Activated CD4-positive, alpha-beta T cell treated with anti-CD3 and anti-CD28 coated beads for 1 hour (primary cell): ENCODE results near the gene ZMYND8.
"Not testable (repeated sequence)": the region's sequence is repeated elsewhere in the genome, so short reads cannot be mapped to it uniquely, and the experiment has no call there.

ENCODE experiments used
- DNase-seq: peaks from one replicate; pipeline ENCODE4 v3.0.0-alpha.2; 2020

Gene ZMYND8

DNA sequence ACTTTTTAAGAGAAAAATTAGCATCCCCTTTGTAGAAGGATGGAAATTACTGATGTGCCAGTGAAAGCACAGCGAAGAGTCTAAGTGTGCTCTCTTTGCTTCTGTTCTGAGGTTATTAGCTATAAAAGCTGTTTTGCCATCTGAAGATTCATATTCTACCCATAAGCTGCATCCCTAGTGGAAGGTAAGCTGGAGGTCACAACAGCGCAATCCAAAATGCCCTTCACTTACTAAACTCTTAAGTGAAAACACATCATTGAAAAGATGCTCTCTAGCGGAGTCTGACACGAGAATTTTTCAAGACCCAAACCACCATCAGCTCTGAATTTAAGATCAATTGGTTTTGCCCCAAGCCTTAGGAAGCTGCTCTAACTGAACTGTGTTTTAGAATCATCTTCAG lies 113.5 kb downstream of the ZMYND8 start:
- DNase-seq: no peak

DNA sequence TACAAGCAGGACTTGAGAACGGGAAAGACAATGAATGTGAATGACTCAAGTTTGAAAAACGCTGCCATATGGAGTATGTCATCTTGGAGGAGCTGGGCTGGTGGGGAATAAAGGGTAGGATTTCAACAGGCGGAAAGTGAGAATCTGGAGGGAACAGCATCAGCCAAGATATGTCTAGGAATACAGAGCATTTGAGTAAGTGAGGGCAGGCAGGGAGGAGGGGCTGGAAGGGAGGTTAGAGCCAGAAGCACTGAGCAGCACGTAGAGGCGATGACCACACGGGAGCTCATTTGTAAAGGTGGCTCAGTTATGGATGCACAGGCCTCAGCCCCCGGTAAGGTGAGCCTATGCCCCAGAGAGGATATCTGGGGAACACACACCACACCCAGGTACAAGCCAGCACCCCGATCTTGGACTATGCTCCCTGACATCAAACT lies 115.1 kb downstream of the ZMYND8 start:
- no peak for DNase-seq

DNA sequence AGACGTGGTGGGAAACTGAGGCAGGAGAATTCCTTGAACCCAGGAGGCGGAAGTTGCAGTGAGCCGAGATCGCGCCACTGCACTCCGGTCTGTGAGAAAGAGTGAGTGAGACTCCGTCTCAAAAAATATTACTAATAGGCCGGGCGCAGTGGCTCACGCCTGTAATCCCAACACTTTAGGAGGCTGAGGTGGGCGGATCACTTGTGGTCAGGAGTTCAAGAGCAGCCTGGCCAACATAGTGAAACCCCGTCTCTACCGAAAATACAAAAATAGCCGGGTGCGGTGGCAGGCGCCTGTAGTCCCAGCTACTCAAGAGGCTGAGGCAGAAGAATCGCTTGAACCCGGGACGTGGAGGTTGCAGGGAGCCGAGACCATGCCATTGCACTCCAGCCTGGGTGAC lies 116.4 kb downstream of the ZMYND8 start:
- DNase-seq: not testable (repeated sequence)

DNA sequence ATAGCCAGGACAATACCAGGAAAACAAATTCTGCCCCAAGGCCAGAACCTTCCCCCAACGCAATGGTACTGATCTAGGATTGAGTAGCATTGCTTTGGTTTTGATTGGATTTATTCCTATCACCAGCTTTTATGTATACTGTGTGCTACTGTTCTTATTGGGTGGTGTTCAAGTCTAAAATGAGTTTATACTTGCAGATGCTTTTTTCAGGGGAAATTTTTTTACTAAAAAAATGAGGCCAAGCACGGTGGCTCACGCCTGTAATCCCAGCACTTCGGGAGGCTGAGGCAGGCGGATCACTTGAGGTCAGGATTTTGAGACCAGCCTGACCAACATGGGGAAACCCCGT lies 116.8 kb downstream of the ZMYND8 start:
- DNase-seq: no peak

DNA sequence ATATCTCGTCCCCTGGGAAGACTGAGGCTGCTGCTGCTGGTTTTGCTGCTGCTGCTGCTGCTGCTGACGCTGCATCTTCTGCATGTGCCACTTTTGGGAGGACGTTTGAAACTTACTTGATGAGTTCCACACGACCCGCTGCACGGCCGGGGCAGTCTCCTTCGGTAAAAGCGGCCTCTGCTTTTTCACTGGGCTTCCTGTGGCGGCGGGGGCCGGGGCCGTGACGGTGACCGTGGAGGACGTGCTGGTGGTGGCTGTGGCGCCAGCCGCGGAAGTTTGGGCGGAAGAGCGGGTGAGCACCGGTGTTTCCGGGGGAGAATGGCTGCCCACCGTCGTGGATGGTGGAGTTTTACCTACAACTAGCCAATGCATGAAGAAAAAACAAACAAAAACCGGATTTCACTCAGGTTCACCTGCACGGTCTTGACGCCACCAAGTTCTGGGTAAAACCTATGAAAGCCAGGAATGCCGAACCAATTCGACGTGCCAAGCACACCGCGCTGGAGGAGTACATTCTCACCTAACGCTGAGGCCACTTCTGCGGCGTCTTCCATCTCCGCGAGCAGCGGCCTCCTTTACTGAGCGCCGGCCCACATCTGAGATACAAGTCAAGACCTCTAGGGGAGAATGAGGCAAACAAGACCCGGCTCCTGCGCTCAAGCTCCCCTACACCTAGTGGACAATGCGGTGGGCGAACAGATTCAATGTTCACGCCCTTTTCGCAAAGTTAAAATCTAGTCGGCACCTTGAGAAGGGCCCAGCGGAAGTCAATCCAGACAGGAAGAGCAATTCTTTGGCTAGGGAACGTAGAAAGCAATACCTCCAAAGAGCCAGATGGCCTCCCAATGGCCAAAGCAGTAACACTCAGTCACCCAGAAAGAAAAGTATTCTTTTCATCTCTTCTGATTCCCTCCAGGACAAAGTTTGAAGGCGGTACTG lies 117.5 kb downstream of the ZMYND8 start:
- no peak for DNase-seq

DNA sequence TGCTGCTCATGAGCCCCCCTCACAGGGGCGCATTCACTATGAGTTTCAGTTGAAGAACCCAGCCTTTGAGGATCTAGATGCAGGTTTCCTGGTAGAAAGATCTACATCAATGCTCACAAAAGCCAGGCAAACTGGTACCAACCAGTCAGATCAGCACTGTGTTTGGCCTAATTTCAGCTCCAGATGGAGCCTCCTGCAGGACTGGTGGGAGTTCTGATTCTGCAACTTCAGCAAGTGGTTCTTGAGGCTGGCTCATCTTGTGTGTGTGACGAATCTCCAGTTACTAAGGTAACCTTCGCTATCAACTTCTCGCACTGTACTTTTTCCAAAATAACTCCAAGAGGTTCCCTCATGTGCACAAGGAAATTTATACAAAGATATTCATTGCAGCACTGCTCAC lies 118.8 kb downstream of the ZMYND8 start:
- no peak for DNase-seq

DNA sequence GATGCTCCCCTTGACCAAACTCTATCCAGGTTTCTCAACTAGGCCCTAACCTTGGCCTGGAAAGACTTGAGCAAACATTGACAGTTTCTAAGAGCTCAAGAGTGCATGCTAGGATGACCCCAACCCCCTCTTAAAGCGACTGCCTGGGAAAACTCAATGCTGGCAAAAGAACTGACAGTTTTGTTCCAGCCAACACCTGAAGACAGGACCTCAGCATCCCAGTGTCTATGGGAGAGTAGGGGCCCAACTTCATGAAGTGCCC lies 119.9 kb downstream of the ZMYND8 start:
- no peak for DNase-seq

DNA sequence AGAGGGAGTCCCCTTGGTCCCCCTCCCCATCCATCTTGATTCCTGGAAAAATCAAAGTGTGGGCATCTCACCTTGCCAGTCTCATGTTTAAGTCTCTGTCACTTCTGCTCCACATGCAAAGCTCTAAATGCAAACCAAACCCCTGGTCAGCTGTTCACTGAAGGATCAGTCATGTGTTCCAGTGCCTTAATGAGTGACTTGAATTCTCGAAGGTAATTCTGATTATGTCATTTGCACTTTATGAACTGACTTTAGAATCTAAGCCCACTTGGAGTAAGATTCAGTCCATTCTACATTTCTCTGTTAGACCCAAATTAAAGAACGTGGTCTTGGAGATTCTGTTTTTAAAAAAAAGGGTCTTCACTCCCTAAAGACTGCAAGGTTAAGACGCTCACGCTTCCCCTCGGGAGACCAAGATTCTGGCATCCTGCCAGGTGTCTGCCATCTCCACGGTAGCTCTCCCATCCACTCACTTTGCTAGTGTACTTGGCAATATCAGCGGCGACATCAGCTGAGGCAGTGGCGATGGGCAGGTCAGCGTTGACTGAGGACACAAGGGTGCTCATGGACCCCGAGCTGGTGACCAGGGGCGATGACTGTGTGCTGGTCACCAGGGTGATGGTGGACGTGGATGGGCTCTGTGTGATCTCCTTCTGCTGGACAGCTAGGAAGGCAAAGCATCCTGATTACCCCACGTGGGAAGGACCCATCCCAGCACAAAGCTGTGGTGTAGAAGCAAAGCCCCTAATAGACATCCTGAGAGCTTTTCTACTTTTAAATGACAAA lies 120.5 kb downstream of the ZMYND8 start:
- no peak for DNase-seq

DNA sequence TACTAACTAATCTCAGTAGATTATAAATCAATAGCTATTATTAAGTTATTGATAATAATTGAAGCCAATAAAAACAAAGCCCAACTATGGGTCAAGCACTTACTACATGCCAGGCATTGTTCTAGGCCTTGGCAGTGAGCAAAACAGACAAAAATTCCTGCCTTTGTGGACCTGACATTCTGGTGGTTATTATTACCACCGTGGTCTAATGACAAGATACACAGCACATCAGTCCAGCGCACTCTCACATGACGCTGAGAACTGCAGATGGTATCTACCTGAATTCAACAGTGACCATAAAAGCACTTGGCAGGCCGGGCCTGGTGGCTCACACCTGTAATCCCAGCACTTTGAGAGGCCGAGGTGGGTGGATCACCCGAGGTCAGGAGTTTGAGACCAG lies 121.4 kb downstream of the ZMYND8 start:
- no peak for DNase-seq

DNA sequence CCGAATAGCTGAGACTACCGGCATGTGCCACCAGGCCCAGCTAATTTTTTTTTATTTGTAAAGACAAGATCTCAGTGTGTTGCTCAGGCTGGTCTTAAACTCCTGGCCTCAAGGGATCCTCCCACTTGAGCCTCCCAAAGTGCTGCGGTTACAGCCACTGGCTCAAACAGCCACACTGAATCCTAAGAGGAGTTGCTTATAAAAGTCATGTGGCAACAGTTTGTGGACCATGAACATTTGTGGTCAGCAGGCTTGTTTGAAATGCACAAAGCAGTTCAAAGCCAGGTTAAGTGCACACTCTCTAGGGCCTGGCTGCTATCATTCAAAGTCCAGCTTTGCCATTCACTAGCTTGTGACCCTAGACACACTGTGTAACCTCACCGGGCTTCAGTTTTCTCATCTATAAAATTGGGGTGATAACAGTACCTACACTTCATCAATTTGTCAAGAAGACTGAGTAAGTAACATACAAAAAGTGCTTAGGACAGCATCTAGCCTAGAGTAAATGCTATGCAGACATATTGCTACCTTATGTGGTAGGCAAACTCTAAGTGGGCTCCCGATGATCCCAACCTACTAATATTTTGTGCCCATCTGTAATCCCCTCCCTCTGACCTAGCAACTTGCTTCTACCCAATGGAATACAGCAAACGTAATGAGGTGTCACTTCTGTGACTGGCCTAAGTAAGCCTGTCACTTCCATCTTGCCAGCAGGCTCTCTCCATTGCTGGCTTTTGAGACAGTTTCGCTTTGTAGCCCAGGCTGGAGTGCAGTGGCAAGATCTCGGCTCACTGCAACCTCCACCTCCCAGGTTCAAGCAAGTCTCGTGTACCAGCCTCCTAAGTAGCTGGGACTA lies 122.9 kb downstream of the ZMYND8 start:
- DNase-seq: no peak

DNA sequence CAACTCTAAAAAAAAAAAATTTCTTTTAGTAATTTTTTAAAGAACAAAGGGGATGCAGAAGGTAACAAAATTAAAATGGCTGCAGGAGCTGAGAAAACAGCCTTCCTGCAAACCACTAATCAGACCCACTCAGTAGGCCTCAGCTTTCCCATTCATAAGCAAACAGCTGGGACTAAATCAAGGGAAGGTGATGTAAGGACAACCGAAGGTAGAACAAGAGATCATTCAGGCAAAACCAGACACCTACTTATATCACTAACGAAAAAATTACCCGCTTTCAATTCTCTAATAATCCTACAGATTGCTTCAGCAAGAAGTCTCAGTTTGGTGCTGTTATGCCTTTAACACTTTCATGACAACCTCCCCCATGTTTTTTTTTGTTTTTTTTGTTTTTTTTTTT lies 124.0 kb downstream of the ZMYND8 start:
- no peak for DNase-seq

DNA sequence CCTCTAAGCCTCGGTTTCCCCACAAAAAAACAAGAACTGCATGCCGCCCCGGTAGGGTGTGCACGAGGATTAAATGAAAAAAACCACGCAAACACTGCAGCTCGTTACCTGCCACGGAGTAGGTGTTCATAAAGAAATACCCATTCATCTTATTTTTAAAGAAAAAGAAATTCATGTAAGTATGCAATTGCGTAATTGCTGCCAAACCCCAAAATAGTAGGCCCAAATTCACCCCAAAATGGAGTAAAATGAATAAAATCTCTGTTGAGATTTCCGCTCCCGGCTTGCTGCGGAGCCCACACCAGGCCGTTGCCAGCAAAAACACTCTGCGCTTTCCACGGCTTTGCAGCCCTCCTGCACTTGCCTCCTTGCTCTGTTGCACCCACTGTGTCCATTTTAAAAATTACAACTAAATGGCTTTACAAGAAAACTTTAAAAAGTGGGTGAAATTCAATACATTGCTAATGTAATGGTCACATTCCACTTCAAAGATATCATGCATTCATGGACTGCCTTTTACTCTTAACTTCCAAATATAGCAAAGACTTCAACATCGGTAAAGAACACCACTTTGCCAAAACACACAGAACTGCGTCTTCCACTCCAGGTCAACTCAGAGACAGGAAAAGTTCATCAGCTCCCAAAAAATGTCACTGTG lies 125.0 kb downstream of the ZMYND8 start:
- DNase-seq: no peak

DNA sequence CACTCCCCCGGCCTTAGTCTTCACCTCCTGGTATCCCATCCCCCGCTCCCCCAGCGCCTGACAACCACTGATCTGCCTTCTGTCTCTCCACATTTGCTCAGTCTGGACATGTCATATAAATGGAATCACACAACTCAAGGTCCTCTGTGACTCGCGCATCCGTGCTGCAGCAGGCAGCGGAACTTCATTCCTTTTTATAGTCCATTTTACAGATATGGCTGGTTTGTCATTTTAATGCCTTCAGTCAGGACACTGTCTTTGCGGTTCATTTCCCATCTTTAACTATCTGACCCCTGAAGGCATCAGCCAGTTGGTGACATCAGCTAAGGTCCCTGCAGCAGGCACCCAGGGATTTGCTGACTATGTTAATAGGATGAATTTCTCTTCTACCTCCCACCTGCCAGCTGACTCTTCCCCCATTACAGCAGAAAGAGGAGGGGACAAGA lies 125.7 kb downstream of the ZMYND8 start:
- no peak for DNase-seq

DNA sequence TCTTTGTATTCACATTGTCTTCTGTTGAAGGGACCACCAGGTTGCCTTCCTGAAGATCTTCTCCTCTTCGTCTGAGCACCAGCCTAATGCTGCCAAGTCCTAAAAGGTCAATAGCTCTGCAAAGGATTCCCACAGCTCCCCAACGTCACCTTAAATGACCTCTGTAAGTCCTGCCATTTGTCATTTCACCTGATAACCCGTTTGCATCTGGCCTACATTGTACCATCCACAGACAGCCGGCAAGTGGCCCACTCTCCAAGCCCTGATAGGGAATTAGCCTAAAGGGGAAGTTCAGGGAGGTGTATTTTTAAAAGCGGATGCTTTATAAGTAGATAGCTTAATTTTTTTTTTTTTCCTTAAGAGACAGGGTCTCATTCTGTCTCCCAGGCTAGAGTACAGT lies 127.8 kb downstream of the ZMYND8 start:
- DNase-seq: no peak

DNA sequence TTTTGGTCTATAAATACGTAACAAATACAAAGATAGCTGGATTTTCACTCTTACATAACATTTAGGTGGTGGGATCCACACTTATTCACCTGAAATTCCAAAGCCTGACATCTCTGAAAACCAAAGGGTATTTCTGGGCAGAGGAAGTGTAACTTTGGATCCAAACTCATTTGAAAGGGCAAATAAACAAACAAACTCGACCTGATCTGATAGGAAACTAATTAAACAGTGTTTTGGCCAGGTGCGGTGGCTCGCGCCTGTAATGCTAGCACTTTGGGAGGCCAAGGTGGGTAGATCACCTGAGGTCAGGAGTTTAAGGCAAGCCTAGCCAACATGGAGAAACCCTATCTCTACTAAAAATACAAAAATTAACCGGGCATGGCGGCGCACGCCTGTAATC lies 128.9 kb downstream of the ZMYND8 start:
- DNase-seq: no peak

DNA sequence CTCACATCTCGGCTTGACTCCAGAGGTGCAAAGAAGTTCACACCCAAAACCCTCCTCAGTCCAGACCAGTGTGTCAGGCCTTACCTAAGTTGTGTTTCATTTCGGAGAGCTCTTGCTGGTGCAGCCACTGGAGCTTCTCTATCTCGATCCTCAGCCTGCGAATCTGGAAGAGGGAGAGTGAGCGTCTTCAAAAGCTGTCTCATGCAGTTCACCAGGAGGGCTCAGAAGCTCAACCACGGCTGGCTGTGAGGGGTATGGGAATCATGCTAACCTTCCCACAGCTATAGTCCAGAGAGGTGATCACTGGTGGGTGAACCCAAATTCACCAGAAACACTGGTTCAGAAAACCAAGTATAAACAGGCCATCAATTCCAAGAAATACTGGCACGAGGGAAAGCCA lies 129.4 kb downstream of the ZMYND8 start:
- DNase-seq: no peak

DNA sequence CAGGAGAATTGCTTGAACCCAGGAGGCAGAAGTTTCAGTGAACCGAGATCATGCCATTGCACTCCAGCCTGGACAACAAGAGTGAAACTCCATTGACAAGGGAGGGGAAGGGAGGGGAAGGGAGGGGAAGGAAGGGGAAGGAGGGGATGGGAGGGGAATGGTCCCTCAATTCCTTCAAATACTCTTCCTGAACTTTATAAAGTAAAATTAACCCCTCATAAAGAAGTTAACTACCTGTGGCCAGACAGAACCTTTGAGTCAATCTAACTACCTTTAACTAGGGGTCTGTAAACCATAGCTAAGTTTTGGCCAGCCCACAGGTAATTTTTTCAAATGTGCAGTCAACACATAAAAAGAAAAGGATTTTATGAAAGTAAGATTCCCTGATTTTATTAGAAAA lies 131.0 kb downstream of the ZMYND8 start:
- no peak for DNase-seq

DNA sequence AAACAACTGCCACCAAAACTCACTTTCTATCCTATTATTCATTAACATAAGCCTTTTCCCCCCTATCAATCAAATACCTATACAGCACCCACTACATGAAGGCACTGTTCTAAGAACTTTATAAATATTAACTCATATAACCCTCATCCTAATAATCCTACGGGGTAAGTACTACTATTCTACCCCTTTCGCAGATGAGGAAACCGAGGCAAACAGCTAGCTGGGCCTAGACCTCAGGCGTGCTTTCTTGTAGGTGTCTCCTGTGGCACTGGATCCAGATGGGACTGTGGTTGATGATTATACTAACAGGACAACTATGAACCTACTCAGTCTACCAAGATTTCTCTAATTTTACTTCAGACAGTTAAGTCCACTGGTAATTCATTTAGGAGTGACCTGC lies 131.6 kb downstream of the ZMYND8 start:
- no peak for DNase-seq

DNA sequence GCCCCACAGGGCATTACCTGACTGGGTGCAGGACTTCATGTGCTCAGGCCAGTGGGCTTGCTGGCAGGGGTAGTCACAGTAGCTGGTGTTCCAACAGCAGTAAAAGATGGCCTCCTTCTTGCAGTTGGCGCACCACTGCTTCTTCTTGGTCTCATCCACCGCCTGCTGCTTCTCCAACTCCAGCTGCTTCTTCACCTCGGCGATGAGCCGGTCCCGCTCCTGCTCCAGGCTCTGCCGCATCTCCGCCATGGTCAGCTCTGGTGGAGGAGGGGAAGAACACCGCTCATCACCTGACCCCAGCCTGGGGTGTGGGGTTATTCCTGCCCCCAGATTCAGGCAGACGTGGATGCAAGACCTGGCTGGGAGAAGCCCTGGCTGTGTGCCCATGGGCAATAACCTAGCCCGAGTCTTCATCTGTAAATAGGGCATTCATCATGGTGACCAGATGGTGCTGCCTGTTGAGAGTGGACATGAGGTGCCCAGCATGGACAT lies 132.2 kb downstream of the ZMYND8 start:
- DNase-seq: no peak

DNA sequence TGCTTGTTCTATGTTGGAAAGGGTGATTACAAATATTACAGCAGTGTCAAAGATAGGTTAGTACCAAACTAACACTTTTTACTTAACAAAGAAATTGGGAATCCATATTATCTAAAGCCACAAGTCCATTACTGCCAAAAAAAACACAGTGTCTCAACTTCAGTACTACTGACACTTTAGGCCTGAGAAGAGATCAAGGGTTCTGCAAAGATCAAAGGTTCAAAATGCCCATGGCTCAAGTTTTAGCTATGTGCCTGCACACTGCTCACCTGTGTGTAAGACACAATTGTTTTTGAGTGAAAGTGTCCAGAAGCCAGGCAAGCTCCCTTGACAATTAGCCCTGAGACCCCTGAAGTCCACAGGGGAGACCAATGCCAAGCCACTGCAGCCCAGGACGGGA lies 132.6 kb downstream of the ZMYND8 start:
- no peak for DNase-seq

DNA sequence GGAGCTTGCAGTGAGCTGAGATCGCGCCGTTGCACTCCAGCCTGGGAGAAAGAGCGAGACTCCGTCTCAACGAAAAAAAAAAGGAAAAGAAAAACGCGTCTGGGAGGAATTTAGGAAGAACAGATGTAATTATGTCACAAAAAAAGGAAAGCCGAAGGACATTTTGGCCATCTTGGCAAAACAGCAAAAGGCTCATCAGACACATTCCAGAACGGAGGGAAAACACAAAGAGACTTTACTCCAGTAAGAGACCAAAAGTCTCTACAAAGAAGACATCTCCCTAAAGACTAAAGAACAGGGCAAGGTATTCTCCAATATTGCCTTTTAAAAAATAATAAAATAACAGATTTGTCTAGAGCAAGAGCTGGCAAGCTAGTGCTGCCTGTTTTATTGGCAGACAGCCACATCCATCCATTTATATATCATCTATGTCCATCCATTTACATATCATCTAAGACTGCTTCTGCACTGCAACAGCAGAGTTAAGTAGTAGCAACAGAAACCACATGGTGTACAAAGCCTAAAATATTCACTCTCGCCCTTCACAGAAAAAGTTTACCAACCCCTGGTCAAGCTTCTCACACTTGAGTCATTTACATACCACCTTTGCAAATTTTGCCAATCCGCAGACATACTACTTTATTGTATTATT lies 133.9 kb downstream of the ZMYND8 start:
- no peak for DNase-seq

DNA sequence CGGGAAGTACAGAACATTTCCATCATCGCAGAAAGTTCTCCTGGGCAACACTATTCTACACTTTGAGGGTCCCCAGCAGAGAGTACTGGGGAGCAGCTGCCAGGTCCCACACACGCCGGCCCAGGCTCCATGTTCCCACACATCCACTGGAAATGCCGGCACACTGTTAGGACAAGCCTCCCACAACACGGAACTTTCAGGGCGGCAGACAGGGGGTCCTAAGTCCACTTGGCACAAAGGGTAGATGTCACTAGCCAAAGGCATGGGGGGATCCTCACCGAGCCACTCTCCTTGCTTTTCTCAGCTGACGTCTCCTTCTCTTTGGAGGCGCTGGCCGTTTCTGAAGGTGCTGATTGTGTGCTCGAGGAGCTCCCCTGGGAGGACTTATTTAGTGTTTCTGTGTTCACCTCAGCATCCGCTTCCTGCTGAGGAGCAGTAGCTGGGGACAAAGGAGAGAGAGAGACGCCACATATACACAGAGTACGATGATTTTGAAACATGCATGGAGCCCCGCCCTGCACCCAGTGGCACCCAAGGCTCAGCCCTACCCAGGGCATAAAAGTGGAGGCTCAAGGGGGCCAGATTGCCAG lies 135.4 kb downstream of the ZMYND8 start:
- DNase-seq: no peak
